Amniotic stem cell (primary cell): ENCODE measurements around the gene LRP8.

Source experiments
- DNase-seq: peaks from one replicate; lab custom pipeline; 2025; lab: John Stamatoyannopoulos, UW

LRP8 gene

DNA sequence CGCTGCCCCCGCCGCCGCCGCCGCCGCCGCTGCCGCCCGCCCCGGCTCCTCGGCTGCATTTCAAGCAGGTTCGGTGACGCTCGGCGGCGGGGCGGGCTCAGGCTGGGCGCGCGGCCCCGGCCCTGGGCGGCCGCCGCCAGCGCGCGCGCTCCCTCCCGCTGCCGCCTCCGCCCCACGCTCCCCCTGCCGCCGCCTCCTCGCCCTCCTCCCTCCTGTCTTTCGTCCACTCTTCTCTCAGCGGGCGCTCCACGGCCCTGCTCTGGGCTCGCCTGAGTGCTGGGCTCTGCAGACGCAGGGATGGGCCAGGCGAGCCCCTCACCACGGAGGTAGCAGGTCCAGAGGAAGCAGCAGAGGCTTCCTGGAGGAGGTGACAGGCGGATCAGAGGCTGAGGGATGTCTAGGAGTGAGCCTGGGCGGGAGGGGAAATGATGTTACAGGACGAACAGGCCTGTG lies at the start of gene LRP8:
LRP8 (minus strand) TSS at position 62 of the 453 bp plus-strand sequence. CDS start 158 bp downstream, outside the sequence.
- DNase-seq: peak; percentile 73

DNA sequence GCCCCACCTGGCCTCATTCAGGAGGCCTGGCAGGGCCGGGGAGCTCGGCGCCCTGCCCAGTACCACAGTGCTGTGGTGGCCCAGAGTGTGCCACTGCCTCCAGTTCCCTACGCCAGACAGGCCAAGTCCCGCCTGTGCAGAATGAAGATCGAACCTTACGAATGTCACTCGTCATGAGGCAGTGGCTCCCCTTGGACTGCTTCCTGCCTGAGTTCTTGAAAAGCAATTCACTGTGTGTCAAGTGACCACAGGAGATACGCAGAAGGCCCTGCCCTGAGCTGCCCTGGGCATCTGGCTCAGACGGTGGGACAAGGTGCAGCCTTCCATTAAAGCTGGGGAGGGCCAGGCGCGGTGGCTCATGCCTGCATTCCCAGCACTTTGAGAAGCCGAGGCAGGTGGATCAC lies 49.6 kb upstream of the LRP8 start:
- DNase-seq: no peak

DNA sequence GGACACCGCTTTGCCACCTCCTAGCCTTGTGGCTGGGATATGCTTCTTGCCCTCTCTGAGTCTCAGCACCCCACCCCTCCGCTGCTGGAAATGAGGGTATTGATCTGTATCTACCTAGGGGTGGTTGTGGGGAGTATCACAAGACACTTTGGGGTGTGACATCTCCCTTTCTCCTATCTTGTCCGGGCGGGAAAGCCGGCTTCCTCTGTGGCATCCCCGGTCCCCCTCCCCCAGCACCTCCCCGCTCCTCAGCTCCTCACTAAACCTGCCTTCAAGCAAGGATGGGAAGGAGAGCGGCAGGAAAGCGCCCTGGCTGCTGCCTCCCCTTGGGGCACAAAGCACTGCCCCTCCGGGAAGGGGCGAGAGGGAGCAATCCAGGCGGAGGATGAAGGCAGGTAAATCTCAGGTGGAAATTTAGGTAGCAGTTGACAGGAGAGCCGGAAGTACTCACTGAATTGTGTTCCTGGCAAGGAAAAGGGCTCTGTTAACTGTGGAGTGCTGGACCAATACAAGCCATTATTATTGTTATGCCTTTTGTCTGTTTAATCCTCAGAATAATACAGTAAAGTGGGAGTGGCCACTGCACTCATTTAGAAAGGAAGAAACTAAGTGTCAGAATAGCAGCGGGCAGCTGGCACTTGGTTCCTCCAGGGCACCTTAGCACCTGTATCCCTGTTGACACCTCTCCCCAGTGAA lies 49.0 kb upstream of the LRP8 start:
- no peak for DNase-seq

DNA sequence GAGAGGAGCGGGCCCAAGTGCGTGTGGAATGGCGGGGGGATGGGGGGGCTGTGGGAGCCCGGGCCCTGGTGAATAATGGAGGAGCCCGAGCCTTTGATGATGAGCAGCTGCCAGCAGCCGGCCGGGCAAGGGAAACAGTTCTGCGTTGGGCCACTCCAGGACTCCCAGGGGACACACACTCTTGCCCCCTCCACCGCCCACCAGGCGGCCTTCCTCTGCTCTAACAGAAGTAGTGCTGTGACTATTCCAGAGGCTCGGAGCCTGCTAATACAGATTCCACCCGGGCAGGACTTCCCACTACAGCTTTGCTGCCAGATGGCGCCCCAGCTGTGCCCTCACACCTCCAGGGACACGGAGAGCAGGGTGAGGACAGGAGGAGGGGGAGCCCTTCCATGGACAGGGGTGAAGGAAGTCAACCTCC lies 48.2 kb upstream of the LRP8 start:
- no peak for DNase-seq

DNA sequence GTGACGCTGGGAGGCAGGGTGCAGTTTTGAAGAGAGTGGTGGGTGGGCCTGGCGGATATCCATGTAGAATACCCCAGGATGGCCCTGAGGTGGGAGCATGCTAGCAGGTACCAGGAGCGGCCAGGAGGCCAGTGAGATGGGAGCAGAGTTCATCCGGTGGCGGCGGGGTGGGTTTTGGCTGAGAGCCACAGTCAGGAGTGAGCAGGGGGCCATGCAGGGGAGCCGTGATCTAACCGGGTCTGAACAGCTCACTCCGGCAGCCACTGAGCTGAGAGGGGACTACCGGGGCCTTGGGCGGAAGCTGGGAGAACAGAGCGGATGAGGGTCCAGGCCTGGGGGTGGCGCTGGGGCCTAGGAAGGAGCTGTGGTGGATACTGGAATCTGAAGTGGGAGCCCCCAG lies 47.6 kb upstream of the LRP8 start:
- DNase-seq: no peak

DNA sequence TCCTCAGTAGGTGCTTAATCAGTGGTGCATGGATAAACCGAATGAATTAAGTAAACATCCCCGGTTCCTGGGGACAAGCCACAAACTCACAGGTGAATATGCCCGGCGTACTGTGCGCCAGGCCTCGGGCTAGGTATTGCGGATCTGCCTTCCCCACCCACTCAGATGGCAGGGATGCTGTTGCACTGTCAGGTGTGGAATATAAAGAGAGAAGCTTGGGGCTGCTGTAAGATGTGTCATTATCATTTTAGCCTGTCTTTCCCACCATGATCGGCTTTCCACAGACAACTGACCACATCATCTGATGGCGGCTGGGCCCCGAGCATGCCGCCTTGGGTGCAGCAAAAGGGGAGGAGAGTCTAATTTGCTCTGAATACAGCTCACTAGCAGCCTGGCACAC lies 45.4 kb upstream of the LRP8 start:
- DNase-seq: no peak

DNA sequence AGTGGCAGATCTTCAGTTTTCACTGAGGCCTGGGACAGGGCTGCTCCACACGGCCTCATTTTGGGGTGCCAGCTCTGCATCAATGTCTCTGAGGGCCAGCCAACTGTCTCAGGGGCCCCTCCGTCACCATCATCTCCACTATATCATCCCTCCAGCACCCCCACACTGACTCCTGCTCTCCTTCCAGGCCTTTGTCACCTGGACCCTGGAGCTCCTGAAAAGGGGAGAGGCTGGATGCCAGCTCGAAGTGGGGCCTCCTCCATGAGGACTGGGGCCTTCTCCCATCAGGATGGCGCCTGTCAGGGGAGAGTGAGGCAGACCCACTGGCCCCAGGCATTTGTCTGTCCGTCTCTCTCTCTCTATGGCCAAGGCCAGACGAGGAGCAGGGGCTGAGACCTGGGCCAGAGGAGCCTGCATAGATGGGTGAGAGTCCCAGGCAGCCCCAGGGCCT lies 44.7 kb upstream of the LRP8 start:
- no peak for DNase-seq

GRCh38 chr1:53371851-53372250 lies 44.0 kb upstream of the LRP8 start:
- DNase-seq: no peak

DNA sequence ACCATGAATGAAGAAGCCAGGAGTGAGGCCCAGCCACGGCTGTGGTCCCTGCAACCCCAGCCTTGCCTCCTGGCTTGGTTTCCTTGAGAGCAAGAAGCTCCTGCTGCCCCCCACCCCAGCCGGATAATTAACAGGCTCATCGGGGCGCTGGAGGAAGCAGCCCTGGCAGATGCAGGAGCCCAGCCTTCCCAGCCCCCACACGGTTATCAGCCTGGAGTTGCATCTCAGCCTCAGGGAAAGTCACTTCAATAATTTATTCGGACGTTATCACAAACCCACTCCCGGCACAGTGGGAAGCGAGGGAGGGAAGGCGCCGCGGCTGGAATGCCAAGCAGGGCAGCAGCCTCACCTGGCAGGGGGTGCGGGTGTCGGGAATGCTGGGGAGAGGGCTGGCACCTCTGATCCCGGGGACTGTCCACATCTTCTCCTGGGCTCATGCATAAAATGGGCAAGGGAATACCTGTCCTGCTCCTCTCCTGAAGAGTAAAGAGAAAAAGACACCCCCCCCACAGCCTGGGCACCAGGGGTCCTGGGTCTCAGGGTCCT lies 43.3 kb upstream of the LRP8 start:
- no peak for DNase-seq

- no peak for DNase-seq
These were observed 42.6 kb upstream of the LRP8 start for GRCh38 chr1:53370369-53370961.

- DNase-seq: no peak
These were observed 41.9 kb upstream of the LRP8 start for GRCh38 chr1:53369761-53370160.

DNA sequence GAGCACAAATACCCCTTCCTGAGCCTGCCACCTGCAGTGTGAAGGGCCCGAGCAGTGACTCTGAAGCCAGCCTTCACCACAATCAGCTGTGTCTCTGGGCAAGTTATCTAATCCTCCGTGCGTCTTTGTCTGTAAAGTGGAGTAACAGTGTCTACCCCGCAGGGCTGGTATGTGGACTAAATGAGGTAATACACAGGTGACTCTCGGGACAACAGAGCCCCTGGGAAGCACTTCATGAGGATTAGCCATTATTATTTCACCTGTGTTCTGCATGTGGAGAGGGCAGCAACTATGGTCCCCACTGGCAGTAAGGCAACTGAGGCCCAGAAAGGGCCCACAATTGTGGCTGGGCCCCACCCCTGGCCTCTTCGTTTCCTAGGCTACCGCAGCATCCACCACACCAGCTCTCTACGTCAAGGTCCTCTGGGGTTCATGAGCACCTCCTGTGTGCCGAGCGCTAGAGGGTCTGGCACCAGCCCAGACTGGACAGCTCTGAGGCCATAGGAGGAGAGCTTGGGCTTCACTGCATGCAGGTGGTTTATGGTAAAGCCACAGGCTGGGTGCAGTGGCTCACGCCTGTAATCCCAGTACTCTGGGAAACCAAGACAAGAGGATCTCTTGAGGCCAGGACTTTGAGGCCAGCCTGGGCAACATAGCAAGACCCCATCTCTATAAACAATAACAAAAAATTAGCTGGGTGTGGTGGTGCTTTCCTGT lies 41.3 kb upstream of the LRP8 start:
- no peak for DNase-seq

DNA sequence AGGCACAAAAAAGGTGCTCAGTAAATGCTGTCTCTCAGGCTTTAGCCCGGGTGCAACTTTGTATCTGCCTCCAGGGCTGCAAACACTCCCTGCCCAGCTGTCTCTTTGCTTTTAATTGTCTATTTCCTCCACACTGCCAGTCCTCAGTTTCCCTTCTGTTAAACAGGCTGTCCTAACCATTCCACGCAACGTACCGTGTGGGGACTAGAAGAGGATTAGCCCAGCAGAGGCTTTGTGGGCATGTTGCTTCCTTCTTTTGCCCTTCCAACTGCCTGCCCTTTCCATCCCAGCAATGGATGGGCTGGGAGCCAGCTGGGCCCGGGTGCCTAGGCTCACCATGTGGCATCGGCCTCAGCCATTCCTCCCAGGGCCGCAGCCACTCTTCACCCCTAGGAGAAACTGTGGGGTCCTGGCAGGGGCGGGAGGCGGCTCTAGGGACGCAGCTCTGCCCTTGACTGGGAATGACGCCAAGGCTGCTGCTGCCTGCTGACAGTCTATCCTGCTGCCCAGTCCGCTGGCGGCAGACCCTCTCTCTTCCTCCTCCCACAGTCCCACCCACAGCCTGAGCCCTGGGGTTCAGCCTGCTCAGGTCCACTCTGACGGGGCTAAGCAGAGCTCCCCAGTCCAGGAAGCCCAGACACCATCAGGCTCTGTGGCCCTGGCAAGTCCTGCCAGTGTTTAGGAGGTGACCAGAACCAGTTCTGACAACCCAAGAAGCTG lies 40.6 kb upstream of the LRP8 start:
- no peak for DNase-seq

DNA sequence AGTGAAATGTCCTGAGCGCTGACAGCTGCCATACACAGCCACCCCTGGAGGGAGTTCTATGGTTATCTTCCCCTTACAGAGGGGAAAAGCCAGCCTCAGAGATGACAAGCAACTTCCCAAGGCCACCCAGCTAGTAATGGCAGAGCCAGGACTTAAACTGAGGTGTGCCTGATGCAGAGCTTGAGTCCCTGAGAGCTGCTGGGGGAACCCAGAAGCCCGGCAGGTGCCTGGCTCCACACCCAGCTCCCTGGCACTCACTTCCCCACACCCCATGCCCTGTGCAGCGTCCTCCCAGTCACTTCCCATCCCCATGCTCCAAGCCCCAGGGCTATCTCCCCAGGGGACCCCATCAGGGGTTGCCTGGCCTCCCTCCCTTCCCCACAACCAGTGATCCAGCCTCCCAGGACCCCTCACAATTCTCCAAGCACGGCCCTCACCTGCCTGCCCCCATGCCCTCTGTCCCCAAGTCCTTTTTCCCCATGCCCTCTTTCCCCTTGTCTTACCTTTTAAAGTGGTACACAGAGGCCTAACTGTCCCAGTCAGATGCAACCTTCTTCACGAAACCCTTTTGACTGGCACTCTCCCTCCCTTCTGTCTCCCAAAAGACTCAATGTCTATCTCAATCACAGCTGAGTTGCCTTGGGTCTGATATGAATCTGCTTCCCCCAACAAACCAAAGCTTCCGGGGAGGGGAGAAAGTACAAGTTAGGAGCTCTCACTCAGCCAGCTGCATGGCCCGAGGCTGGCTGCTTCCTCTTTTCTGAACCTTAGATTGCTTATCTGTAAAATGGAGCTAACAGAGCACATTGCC lies 39.8 kb upstream of the LRP8 start:
- DNase-seq: no peak

DNA sequence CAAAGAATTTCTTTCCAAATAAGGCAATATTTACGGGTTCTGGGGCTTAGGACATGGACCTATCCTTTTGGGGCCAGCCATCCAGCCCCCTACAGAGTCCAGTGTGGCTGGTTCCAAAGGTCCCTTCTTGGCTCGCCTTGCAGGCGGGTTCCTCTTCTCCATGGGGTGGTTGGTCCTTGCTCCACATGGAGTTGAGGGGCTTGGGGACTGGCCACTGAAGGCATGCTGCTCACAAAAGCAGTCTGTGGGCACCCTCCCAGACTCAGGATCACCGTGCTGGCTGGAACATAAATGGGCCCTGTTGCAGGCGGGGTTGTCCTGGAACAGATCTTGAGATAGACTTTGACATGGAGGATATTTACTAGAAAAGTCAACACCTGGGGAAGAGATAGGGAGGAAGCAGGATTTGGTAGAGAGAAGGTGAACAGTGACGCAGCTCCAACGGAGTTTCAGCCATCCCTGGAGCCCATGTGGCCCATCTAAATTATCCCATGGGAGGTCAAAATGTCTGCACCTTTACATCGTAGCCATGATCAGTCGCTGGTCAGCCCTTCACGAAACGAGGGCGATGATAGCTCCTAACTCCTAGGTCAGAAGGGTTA lies 39.1 kb upstream of the LRP8 start:
- no peak for DNase-seq

GRCh38 chr1:53365437-53366063 lies 37.7 kb upstream of the LRP8 start:
- no peak for DNase-seq

GRCh38 chr1:53362851-53363642 lies 35.2 kb upstream of the LRP8 start:
- DNase-seq: no peak

- DNase-seq: no peak
These were observed 34.4 kb upstream of the LRP8 start for GRCh38 chr1:53362270-53362669.

DNA sequence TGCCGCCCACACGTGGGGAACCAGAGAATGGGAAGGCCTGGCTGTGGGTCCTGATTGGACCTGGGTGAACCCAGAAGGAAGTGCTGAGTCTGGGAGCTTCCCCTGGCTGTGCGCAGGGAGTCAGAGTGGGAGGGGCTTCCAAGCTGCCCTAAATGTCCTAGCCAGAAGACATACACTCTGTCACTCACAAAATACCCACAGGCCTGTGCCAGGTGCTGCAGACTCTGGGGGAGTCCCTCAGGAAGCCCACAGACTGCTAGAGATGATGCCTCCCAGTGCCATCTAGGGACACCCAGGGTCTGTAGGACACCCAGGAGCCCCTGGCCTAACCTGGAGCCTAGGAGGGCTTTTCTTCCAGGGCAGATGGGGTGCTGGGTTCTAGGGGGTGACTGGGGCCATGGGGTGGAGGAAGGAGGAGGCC lies 33.7 kb upstream of the LRP8 start:
- DNase-seq: no peak

DNA sequence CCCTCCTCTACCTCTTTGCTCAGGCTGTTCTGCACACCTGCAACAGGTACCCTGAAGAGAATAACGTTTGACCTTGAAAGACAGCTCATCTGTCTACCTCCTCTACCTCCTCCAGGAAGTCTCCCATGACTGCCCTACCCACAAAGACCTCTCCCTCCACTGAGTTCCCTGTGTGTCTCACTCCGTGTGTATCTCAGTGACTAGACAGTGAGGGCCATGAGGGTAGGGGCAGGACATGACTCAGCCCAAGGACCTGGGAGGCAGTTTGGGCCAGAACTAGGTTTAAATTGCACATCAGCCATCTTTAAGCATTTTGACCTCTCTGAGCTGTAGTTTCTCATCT lies 32.0 kb upstream of the LRP8 start:
- DNase-seq: no peak
